H1 (cell line): ENCODE data around the gene BCAS1. TPM values are rescaled to one million over a fixed set of nuclear protein-coding genes. Genes with fewer than 3 reads are reported as not detected.

Experiments used
- E2F6 ChIP-seq: IDR thresholded peaks from 2 replicates; pipeline ENCODE4 v1.6.1; 2012; ENCODE audit warnings: inconsistent platforms
- polyA plus RNA-seq, 7 experiments: library from polyadenylated mRNA; depleted of rRNA in 3 of 7; stranded (reverse) in 5 of 7; unstranded in 2 of 7; fragments of >200 nt in 5 of 7; fragments of 200-250 nt in 2 of 7; gene quantifications; 1 replicate in 5 of 7; 2 replicates in 1 of 7; 4 replicates in 1 of 7; pipeline versions ENCODE4 v1.2.1 to v1.2.3, GENCODE V29; 2011 to 2013; ENCODE audit warnings: missing spikeins in 2 of 7, mixed read lengths in 2 of 7
- total RNA-seq: library from RNA; stranded (reverse); fragmentation: NEBNext Ultra II Directional; extraction: Animal tissue kit (Norgen Biotek cat#: 25700); gene quantifications from 2 replicates; pipeline ENCODE4 v1.2.1, GENCODE V29; 2021

Gene BCAS1
- total and polyA plus RNA-seq, 2 of the 8 experiments (the other 6 are each of a cell fraction or from before 2014, with no cell fraction given), result 0.06 to 0.19 TPM

- TF ChIP-seq E2F6, result no peak
Measured at GRCh38 chr20:53921443-53921973, 148.9 kb downstream of the BCAS1 start (continued).
